AG04449 (cell line): ENCODE results near the gene KRAS.

Source experiments
- CTCF ChIA-PET: fragments of 350-600 bp; formaldehyde crosslinking; extraction: SDS; loops from one replicate; lab custom pipeline; 2021; ENCODE audit warnings: antibody characterized with exemption; lab: Yijun Ruan, JAX
- POLR2A ChIA-PET: fragments of 400-600, 350-600 bp; formaldehyde crosslinking; extraction: SDS; loops from one replicate; lab custom pipeline; 2020; ENCODE audit warnings: antibody characterized with exemption, inconsistent platforms; lab: Yijun Ruan, JAX
- DNase-seq: peaks from one replicate; pipeline ENCODE4 v3.0.0-alpha.2; 2010; ENCODE audit warnings: low read depth, low spot score
- H3K4me3 ChIP-seq: 2 replicates; pipeline ENCODE4 v1.5.1; 2011; ENCODE audit warnings: low read depth, mild to moderate bottlenecking, control low read depth, low read length
- TF ChIP-seq, protein P1 (sequence below): IDR thresholded peaks from one replicate; pipeline ENCODE4 v1.5.1; 2011; ENCODE audit warnings: mild to moderate bottlenecking, moderate library complexity, low read length, control low read depth, inconsistent platforms; ENCODE audit not compliant: insufficient read depth; ENCODE audit errors: missing control alignments

The KRAS gene

GRCh38 chr12:25182765-25183164 lies 68.0 kb downstream of the KRAS start:
- TF ChIP-seq, protein P1, sequence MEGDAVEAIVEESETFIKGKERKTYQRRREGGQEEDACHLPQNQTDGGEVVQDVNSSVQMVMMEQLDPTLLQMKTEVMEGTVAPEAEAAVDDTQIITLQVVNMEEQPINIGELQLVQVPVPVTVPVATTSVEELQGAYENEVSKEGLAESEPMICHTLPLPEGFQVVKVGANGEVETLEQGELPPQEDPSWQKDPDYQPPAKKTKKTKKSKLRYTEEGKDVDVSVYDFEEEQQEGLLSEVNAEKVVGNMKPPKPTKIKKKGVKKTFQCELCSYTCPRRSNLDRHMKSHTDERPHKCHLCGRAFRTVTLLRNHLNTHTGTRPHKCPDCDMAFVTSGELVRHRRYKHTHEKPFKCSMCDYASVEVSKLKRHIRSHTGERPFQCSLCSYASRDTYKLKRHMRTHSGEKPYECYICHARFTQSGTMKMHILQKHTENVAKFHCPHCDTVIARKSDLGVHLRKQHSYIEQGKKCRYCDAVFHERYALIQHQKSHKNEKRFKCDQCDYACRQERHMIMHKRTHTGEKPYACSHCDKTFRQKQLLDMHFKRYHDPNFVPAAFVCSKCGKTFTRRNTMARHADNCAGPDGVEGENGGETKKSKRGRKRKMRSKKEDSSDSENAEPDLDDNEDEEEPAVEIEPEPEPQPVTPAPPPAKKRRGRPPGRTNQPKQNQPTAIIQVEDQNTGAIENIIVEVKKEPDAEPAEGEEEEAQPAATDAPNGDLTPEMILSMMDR = no peak
- ChIA-PET POLR2A (interaction anchor here (0.6 kb wide), 1 partner anchor 235 kb away, joined by 3 read pairs; no protein-coding TSS in a partner anchor), CTCF (interaction anchor here (1.2 kb wide), 1 partner anchor 28 kb away, joined by 3 read pairs; no protein-coding TSS in a partner anchor)
- no peak overlapping the region for H3K4me3 ChIP-seq
- DNase-seq = no peak

- TF ChIP-seq, protein P1 = no peak
- DNase-seq = no peak
- CTCF ChIA-PET = interaction anchor here (2.5 kb wide), 1 partner anchor 9 kb away, joined by 9 read pairs; no protein-coding TSS in a partner anchor
- POLR2A ChIA-PET = no interaction called here
- H3K4me3 ChIP-seq = no peak overlapping the region
These were observed 87.9 kb downstream of the KRAS start for GRCh38 chr12:25162866-25163265.

DNA sequence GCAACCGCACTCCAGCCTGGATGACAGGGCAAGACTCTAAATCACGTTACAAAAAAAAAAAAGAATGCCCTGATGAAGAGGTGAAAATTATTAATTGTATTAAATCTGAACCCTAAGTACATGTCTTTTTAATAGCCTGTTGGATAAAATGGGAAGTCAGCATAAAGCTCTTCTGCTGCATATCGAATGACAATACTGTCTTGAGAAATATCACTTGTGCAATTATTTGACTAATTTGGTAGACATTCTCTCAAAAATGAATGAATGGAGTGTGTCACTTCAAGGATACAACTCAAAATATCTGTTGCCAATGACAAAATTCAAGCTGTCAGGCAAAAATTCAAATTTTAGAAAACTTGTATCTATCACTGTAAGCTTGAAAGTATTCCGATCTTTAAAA lies 94.7 kb downstream of the KRAS start:
- CTCF ChIA-PET = interaction anchor here (0.7 to 2.8 kb wide), 18 partner anchors 13 to 196 kb away, joined by 3 to 42 read pairs (median 6); no protein-coding TSS in a partner anchor
- POLR2A ChIA-PET = no interaction called here
- no peak for DNase-seq
- TF ChIP-seq, protein P1 = no peak
- H3K4me3 ChIP-seq = no peak overlapping the region

- peak; percentile 37 for DNase-seq
- CTCF ChIA-PET = interaction anchor here (0.7 to 2.8 kb wide), 40 partner anchors 7 to 328 kb away, joined by 3 to 42 read pairs (median 5); partner anchors contain the start of genes DNAI7 and ETFRF1
- no peak overlapping the region for H3K4me3 ChIP-seq
- POLR2A ChIA-PET = no interaction called here
- TF ChIP-seq, protein P1 = peak; percentile 52
These were observed 95.6 kb downstream of the KRAS start for GRCh38 chr12:25155022-25155576.
